Measurements from ENCODE around the gene FIS1. TPM values are rescaled to one million over a fixed set of nuclear protein-coding genes. Genes with fewer than 3 reads are reported as not detected.
"Not testable (repeated sequence)": the region's sequence is repeated elsewhere in the genome, so short reads cannot be mapped to it uniquely, and the experiment has no call there.

The FIS1 gene
- total RNA-seq, 3 donors from 2014 or later (not counting 1 experiment from before 2014, with no cell fraction given) = 99.9 to 119 (median 105) TPM

GRCh38 chr7:101265622-101266516 is 21.0 kb upstream of the FIS1 start:
- H3K27me3 ChIP-seq (ENCODE audit: control insufficient read depth, insufficient read depth, low read length) = no peaks in the 10 kb centered on the region
- H3K27ac ChIP-seq (ENCODE audit: low read length) = no peak overlapping the region
- H3K4me3 ChIP-seq (ENCODE audit: low read length) = no peak overlapping the region
- intact Hi-C loops (cut with micrococcal nuclease) = no loop called here
- no peak overlapping the region for H3K27ac Mint-ChIP-seq
- no peaks in the 10 kb centered on the region for H3K36me3 ChIP-seq (ENCODE audit: control insufficient read depth, insufficient read depth, low read length)
- WGBS (ENCODE audit: insufficient coverage) = 65% methylated on average over 17 of the region's 17 CpGs
- peaks cover 4 to 14% of the 10 kb centered on the region in 2 donors for H3K27me3 Mint-ChIP-seq (ENCODE audit: low read depth in 2 of 2)
- H3K36me3 Mint-ChIP-seq = no peaks in the 10 kb centered on the region
- DNase-seq = no peak
- H3K4me3 Mint-ChIP-seq = no peak overlapping the region
- no peaks in the 10 kb centered on the region for H3K4me1 Mint-ChIP-seq
- TF ChIP-seq CTCF (IDR thresholded peaks at IDR 0.05) = no peak
- no peaks in the 10 kb centered on the region for H3K9me3 ChIP-seq (ENCODE audit: control insufficient read depth, insufficient read depth, low read length)
- ATAC-seq = no peak
- H3K9me3 Mint-ChIP-seq = no peaks in the 10 kb centered on the region
- H3K4me1 ChIP-seq (ENCODE audit: control insufficient read depth, insufficient read depth, low read length) = no peaks in the 10 kb centered on the region

GRCh38 chr7:101264102-101264706 is 19.3 kb upstream of the FIS1 start:
- H3K4me1 ChIP-seq (ENCODE audit: control insufficient read depth, insufficient read depth, low read length); H3K4me3 Mint-ChIP-seq; H3K4me1 Mint-ChIP-seq; DNase-seq; H3K9me3 ChIP-seq (ENCODE audit: control insufficient read depth, insufficient read depth, low read length); ATAC-seq; H3K27ac Mint-ChIP-seq; intact Hi-C loops (cut with micrococcal nuclease); H3K36me3 Mint-ChIP-seq; H3K27me3 ChIP-seq (ENCODE audit: control insufficient read depth, insufficient read depth, low read length); H3K36me3 ChIP-seq (ENCODE audit: control insufficient read depth, insufficient read depth, low read length); H3K4me3 ChIP-seq (ENCODE audit: low read length); H3K27ac ChIP-seq (ENCODE audit: low read length); H3K9me3 Mint-ChIP-seq: not testable (repeated sequence)
- 68% methylated on average over 6 of the region's 6 CpGs for WGBS (ENCODE audit: insufficient coverage)
- peaks cover 4 to 14% of the 10 kb centered on the region in 2 donors for H3K27me3 Mint-ChIP-seq (ENCODE audit: low read depth in 2 of 2)

- H3K4me1 ChIP-seq (ENCODE audit: control insufficient read depth, insufficient read depth, low read length) = no peaks in the 10 kb centered on the region
- H3K27me3 ChIP-seq (ENCODE audit: control insufficient read depth, insufficient read depth, low read length) = no peaks in the 10 kb centered on the region
- H3K9me3 ChIP-seq (ENCODE audit: control insufficient read depth, insufficient read depth, low read length) = no peaks in the 10 kb centered on the region
- no peak overlapping the region for H3K4me3 ChIP-seq (ENCODE audit: low read length)
- Mint-ChIP-seq H3K36me3 (no peaks in the 10 kb centered on the region), H3K4me1 (no peaks in the 10 kb centered on the region), H3K9me3 (no peaks in the 10 kb centered on the region), H3K27me3 (ENCODE audit: low read depth in 2 of 2) (peaks cover 0 to 8% of the 10 kb centered on the region in 2 donors), H3K27ac (no peak overlapping the region), H3K4me3 (no peak overlapping the region)
- intact Hi-C loops (cut with micrococcal nuclease) = no loop called here
- H3K27ac ChIP-seq (ENCODE audit: low read length) = no peak overlapping the region
- ATAC-seq (no peak), DNase-seq (no peak)
- 97% methylated on average over 7 of the region's 7 CpGs for WGBS (ENCODE audit: insufficient coverage)
- H3K36me3 ChIP-seq (ENCODE audit: control insufficient read depth, insufficient read depth, low read length) = no peaks in the 10 kb centered on the region
- TF ChIP-seq CTCF (IDR thresholded peaks at IDR 0.05) = no peak
Observed at GRCh38 chr7:101258243-101258731, 13.4 kb upstream of the FIS1 start.

- Histone ChIP-seq H3K36me3 (ENCODE audit: control insufficient read depth, insufficient read depth, low read length) (no peaks in the 10 kb centered on the region), H3K27me3 (ENCODE audit: control insufficient read depth, insufficient read depth, low read length) (no peaks in the 10 kb centered on the region), H3K4me3 (ENCODE audit: low read length) (no peak overlapping the region), H3K4me1 (ENCODE audit: control insufficient read depth, insufficient read depth, low read length) (peaks cover 18% of the 10 kb centered on the region), H3K27ac (ENCODE audit: low read length) (no peak overlapping the region), H3K9me3 (ENCODE audit: control insufficient read depth, insufficient read depth, low read length) (no peaks in the 10 kb centered on the region)
- Mint-ChIP-seq H3K27ac (no peak overlapping the region), H3K4me1 (peaks cover 14 to 22% of the 10 kb centered on the region in 2 donors), H3K27me3 (ENCODE audit: low read depth in 2 of 2) (no peaks in the 10 kb centered on the region), H3K36me3 (peaks cover 5% of the 10 kb centered on the region), H3K4me3 (no peak overlapping the region), H3K9me3 (no peaks in the 10 kb centered on the region)
- no peak for ATAC-seq
- TF ChIP-seq CTCF (IDR thresholded peaks at IDR 0.05) = no peak
- intact Hi-C loops (cut with micrococcal nuclease) = no loop called here
- no peak for DNase-seq
- 89% methylated on average over 3 of the region's 4 CpGs for WGBS (ENCODE audit: insufficient coverage)
Observed at GRCh38 chr7:101255796-101256195, 10.9 kb upstream of the FIS1 start.

GRCh38 chr7:101253199-101253598 is 8.3 kb upstream of the FIS1 start:
- H3K36me3 Mint-ChIP-seq; H3K36me3 ChIP-seq (ENCODE audit: control insufficient read depth, insufficient read depth, low read length); ATAC-seq; H3K4me3 ChIP-seq (ENCODE audit: low read length); DNase-seq; H3K27ac ChIP-seq (ENCODE audit: low read length); H3K27me3 ChIP-seq (ENCODE audit: control insufficient read depth, insufficient read depth, low read length); H3K9me3 Mint-ChIP-seq; H3K9me3 ChIP-seq (ENCODE audit: control insufficient read depth, insufficient read depth, low read length); H3K27me3 Mint-ChIP-seq (ENCODE audit: low read depth in 2 of 2); H3K4me3 Mint-ChIP-seq; intact Hi-C loops (cut with micrococcal nuclease): not testable (repeated sequence)
- peaks cover 24% of the 10 kb centered on the region for H3K4me1 ChIP-seq (ENCODE audit: control insufficient read depth, insufficient read depth, low read length)
- WGBS (ENCODE audit: insufficient coverage) = 90% methylated on average over 5 of the region's 5 CpGs
- Mint-ChIP-seq H3K27ac (peak overlapping the region in 1 of 2 donors; percentile 100), H3K4me1 (peaks cover 27 to 35% of the 10 kb centered on the region in 2 donors)
